NCI-H2081 (cell line): ENCODE measurements around the gene ZBTB39.
"Not testable (repeated sequence)": the region's sequence is repeated elsewhere in the genome, so short reads cannot be mapped to it uniquely, and the experiment has no call there.

Source experiments
- DNase-seq, 2 experiments: peaks; one replicate each; lab custom pipeline; 2025; lab: John Stamatoyannopoulos, UW

Gene ZBTB39, protein sequence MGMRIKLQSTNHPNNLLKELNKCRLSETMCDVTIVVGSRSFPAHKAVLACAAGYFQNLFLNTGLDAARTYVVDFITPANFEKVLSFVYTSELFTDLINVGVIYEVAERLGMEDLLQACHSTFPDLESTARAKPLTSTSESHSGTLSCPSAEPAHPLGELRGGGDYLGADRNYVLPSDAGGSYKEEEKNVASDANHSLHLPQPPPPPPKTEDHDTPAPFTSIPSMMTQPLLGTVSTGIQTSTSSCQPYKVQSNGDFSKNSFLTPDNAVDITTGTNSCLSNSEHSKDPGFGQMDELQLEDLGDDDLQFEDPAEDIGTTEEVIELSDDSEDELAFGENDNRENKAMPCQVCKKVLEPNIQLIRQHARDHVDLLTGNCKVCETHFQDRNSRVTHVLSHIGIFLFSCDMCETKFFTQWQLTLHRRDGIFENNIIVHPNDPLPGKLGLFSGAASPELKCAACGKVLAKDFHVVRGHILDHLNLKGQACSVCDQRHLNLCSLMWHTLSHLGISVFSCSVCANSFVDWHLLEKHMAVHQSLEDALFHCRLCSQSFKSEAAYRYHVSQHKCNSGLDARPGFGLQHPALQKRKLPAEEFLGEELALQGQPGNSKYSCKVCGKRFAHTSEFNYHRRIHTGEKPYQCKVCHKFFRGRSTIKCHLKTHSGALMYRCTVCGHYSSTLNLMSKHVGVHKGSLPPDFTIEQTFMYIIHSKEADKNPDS

GRCh38 chr12:57005980-57006808, at the start of gene ZBTB39:
Gene ZBTB39 (minus strand): TSS chr12:57006546. CDS start chr12:57004917, 1,629 bp downstream.
- DNase-seq: peak; percentile 29 to 65

- no peak for DNase-seq
Measured at GRCh38 chr12:57055824-57056223, 49.5 kb upstream of the ZBTB39 start.

DNA sequence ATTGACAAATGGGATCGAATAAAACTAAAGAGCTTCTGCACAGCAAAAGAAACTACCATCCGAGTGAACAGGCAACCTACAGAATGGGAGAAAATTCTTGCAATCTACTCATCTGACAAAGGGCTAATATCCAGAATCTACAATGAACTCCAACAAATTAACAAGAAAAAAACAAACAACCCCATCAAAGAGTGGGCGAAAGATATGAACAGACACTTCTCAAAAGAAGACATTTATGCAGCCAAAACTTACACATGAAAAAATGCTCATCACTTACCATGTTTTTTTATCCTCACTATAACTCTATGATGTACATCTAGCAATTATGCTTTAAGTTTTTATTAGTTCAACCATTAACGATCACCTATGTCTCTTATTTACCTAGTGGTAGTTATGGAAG, 47.6 kb upstream of the ZBTB39 start:
- DNase-seq: not testable (repeated sequence)

DNA sequence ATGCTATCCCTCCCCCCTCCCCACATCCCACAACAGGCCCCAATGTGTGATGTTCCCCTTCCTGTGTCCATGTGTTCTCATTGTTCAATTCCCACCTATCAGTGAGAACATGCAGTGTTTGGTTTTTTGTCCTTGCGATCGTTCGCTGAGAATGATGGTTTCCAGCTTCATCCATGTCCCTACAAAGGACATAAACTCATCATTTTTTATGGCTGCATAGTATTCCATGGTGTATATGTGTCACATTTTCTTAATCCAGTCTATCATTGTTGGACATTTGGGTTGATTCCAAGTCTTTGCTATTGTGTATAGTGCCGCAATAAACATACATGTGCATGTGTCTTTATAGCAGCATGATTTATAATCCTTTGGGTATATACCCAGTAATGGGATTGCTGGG, 46.8 kb upstream of the ZBTB39 start:
- DNase-seq: not testable (repeated sequence)

- no peak for DNase-seq
Measured at GRCh38 chr12:57051011-57051410, 44.7 kb upstream of the ZBTB39 start.

- DNase-seq: no peak
Measured at GRCh38 chr12:57049890-57050289, 43.5 kb upstream of the ZBTB39 start, which contains the start of gene MYO1A. Gene MYO1A (minus strand): TSS chr12:57050129. CDS start chr12:57048323, 1,806 bp downstream.

- no peak for DNase-seq
Measured at GRCh38 chr12:57049119-57049446, 42.7 kb upstream of the ZBTB39 start.

DNA sequence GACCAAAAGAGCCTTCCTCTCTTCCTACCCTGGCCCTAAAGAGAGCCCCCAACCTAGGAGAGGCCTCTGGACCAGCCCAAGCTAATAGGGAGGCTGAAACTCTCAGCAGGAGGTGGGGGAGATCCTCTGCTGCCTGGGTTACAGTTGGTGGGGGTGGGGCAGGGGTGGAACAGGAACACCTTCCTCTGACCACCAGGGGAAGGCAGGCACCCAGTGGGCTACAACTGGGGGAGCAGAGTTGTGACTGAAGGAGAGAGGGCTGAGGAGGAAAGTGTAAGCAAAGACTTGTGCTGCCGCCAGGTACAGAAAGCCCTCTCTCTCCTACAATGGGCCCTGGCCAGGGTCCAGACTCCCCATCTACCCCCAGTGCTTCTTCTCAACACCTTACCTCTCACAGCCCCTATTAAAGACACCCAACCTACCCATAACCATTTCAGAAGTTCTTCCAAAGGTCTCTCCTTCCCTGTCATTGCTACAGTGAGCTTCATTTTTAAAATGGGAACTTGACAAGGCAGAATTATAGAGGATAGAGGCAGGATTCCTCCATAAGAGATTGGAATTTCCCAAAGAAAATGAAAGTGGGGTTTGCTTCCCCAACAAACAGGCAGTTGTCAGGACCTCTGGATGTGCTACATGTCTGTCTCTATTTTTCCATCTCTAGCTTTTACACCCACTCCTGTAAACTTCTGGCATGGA, 42.2 kb upstream of the ZBTB39 start:
- DNase-seq: no peak

GRCh38 chr12:57047981-57048380, 41.6 kb upstream of the ZBTB39 start:
- no peak for DNase-seq

- no peak for DNase-seq
Measured at GRCh38 chr12:57046947-57047890, 40.9 kb upstream of the ZBTB39 start.

DNA sequence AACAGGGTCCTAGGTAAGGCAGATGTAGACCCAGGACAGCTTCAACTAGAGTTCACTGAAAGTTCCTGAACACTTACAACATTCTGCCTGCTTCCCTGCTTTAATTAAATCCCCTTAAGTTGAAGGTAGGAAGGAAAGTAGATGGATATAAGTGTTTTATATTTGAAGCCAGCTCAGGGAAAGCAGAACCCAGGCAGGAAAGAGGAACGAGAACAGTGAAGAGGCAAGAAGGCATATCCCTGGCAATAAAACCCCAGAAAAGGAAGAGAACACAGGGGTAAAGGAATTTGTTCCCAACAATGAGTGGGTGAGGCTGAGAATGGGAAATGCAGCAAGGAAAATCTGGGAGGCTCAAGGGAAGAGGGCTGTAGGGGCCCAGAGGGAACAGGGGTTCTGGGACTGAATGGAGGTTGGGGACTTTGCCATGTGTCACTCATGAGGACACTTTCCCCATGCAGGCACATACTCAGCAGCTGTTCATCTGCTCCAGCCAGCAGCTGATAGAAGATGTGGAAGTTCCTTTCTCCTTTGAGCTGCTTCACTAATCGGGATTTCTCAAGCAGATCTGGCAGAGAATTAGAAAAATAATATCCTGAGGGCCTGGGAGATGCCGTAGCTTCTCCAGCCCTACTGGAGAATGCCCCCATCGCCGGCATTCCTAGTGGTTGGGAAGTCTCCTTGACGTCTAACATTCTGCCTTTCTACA, 39.9 kb upstream of the ZBTB39 start:
- no peak for DNase-seq

DNA sequence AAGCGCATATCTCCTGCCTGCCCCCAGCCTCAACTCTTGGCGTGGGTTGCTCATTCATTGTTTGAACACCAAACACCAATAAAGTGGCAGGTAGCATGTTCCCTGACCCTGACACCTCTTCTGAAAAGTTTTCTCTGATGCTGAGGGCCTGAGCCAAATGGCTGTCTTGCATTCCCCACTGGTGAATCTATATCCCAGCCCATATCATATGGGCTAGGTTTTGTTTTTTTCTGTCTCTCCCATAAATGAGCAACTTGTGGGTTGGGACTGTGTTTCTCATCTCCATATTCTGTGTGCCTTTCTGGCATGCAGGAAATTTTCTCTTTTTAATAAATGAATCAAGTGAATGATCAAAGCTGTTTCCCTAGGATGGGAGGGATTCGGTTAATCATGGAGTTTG, 38.5 kb upstream of the ZBTB39 start:
- no peak for DNase-seq

DNA sequence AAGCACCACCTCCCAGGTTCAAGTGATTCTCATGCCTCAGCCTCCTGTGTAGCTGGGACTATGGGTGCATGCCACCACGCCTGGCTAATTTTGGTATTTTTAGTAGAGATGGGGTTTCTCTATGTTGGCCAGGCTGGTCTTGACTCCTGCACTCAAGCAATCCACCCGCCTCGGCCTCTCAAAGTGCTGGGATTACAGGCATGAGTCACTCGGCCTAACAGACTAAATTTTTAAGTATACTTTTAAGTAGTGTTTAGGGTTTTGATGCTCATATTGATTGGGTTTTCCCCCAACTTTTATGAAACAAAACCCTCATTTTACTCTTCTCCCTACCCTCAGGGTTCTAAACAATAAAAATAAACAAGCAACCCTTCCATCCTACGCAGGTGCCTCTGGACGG, 38.1 kb upstream of the ZBTB39 start:
- DNase-seq: no peak

DNA sequence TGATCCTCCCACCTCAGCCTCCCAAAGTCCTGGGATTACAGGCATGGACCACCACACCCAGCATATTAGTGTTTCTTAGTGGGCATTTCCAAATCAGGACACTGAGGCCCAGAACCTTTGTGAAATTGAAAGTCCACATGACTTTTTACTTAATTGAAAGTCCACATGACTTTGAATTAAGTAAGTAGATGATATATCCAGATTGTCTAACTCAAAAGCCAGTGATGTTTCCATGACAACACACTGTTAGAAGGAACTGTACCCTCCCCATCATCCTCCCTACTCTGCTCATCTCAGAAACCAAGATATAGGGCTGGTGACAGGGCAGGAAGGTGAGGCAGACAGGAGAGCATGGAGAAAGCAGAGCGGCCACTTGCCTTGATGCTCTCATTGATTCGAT, 36.3 kb upstream of the ZBTB39 start:
- DNase-seq: no peak

DNA sequence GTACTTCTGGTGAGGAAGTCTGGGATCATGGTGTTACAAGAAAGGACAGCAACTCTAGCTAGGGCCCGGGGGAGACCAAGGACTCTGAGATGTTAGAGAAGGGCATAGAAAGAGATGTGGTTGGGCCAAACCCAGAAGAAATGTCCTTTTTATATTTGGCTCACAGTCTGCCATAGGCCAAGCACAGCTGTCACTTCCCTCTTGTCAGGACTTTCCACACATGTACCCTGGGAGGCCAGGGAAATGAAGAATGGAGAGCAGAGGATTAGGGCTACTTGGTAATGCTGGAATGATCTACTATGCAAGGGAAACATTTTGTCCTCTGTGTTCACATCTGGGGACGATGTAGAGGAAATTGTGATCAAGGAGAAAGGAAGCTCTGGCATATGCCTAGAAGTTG, 34.4 kb upstream of the ZBTB39 start:
- DNase-seq: no peak

DNA sequence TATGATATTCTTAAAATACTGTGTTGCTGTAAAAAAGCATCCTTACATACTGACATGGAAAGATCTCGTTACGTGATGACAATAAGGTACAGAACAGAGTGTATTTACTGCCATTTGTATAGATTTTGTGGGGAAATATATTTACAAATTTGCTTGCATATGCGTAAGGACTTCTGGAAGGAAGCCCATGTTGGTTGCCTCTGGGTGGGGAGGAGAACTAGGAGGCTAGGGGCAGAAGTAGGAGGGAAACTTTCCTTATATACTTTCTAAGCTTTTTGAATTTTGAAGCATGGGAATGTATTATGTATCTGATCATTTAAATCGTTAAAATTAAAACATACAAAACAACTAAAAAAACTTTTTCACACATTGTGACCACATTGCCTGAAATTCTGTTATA, 33.9 kb upstream of the ZBTB39 start:
- DNase-seq: no peak

DNA sequence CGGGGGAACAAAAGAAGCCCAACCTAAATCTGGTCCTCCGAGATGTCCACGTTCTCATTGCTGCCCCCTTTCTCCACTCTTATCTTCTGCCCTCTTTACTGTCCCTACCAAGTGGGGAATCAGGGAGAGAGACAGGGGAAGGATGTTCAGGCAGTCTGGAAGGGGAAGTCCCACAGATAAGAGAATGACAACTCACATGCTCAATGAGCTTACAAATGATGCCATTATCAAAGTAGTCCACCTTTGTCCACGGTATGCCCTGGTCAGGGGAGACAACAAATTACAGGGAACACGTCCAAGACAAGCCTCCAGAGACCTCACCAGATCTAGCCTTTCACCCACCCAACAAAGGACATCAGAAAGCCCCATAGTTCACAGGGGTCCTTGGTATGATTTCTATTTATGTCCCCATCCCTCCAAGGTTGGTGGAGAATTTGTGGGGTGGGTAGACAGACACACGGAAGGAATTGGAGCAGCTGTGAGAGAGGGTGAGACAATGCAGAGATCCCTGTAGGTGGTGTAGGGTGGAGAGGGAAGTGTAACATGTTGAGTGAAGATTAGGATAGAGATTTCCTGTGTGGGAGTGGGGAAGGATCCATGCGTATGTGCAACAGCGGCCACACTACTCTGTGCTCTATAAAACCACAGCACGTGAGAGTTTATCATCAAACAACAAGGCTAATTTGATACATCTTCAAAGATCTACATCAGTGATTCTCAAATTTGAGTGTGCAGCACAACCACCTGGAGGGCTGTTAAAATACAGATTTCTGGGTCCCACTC, 32.9 kb upstream of the ZBTB39 start:
- no peak for DNase-seq

GRCh38 chr12:57037264-57037663, 30.9 kb upstream of the ZBTB39 start:
- DNase-seq: no peak

DNA sequence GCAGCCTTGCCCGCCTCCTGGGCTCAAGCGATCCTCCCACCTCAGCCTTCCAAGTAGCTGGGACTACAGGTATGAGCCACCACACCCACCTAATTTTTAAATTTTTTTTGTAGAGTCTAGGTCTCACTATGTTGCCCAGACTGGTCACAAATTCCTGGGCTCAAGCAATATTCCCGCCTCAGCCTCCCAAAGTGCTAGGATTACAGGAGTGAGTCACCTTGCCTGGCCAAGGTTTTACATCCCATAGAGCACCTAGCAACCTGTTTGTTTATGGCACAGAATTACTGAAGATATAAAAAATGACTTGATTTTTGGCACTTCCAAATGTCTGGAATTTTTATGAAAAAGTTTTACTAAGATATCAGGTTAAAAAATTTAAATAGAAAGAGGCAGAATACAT, 27.1 kb upstream of the ZBTB39 start:
- no peak for DNase-seq
